SU-DHL-6 (cell line): ENCODE results near the gene NRG4.

Experiments
- H2AFZ ChIP-seq: fragments of 200-600 bp; sonication (generic); 2 replicates; pipeline ENCODE4 v1.6.1; 2014; ENCODE audit warnings: low read depth, mild to moderate bottlenecking, moderate library complexity, mixed read lengths, antibody characterized with exemption, low read length; ENCODE audit not compliant: severe bottlenecking
- H3F3A ChIP-seq: fragments of 200-600 bp; shearing (Covaris generic); 2 replicates; pipeline ENCODE4 v1.6.0; 2016; ENCODE audit warnings: antibody characterized with exemption, mild to moderate bottlenecking; ENCODE audit not compliant: insufficient read depth
- H3K27ac ChIP-seq: fragments of 200-600 bp; sonication (generic); 2 replicates; pipeline ENCODE4 v1.5.1; 2016; ENCODE audit warnings: low read depth, mild to moderate bottlenecking, low read length, moderate library complexity, mixed read lengths
- H3K27me3 ChIP-seq: fragments of 200-600 bp; sonication (generic), shearing (Covaris generic); 2 replicates; pipeline ENCODE4 v1.6.0; 2014; ENCODE audit warnings: mild to moderate bottlenecking, low read length
- H3K36me3 ChIP-seq: fragments of 200-600 bp; sonication (generic); 2 replicates; pipeline ENCODE4 v1.6.1; 2014; ENCODE audit warnings: mild to moderate bottlenecking, low read length, mixed read lengths
- H3K4me2 ChIP-seq: fragments of 300-600, 200-600 bp; shearing (Covaris generic), sonication (generic); 2 replicates; pipeline ENCODE4 v1.6.0; 2014; ENCODE audit warnings: low read length, low read depth, mild to moderate bottlenecking; ENCODE audit not compliant: poor library complexity, severe bottlenecking
- H3K4me3 ChIP-seq: fragments of 200-600 bp; sonication (generic); 2 replicates; pipeline ENCODE4 v1.5.1; 2014; ENCODE audit warnings: antibody characterized with exemption, low read length, mild to moderate bottlenecking, mixed read lengths; ENCODE audit not compliant: insufficient read depth, poor library complexity, severe bottlenecking
- H3K79me2 ChIP-seq: fragments of 200-600 bp; sonication (generic); 2 replicates; pipeline ENCODE4 v1.6.1; 2014; ENCODE audit warnings: mild to moderate bottlenecking, low read length, moderate library complexity; ENCODE audit not compliant: insufficient read depth
- H3K9ac ChIP-seq: fragments of 200-600 bp; sonication (generic); 2 replicates; pipeline ENCODE4 v1.7.0; 2014; ENCODE audit warnings: mild to moderate bottlenecking, low read length
- H3K9me2 ChIP-seq: fragments of 200-600 bp; sonication (generic); replicated peaks from 2 replicates; pipeline ENCODE4 v1.6.1; 2014; ENCODE audit warnings: low read length; ENCODE audit not compliant: insufficient read depth
- H3K9me3 ChIP-seq: fragments of 200-600 bp; sonication (generic); 2 replicates; pipeline ENCODE4 v1.6.1; 2014; ENCODE audit warnings: low read length, mixed read lengths; ENCODE audit not compliant: insufficient read depth
- H4K20me1 ChIP-seq: fragments of 200-600 bp; sonication (generic); 2 replicates; pipeline ENCODE4 v1.6.1; 2014; ENCODE audit warnings: low read depth, mild to moderate bottlenecking, antibody characterized with exemption, low read length, moderate library complexity, mixed read lengths
- CTCF ChIP-seq: fragments of 200-600 bp; sonication (generic); IDR thresholded peaks from one replicate; pipeline ENCODE4 v1.5.1; 2017; ENCODE audit warnings: antibody characterized with exemption, mild to moderate bottlenecking, low read length, moderate library complexity; ENCODE audit not compliant: insufficient read depth, poor library complexity, severe bottlenecking
- EZH2phosphoT487 ChIP-seq: fragments of 200-600 bp; sonication (generic), shearing (Covaris generic); conservative IDR thresholded peaks from 2 replicates; pipeline ENCODE4 v1.6.1; 2018; ENCODE audit warnings: mild to moderate bottlenecking, antibody characterized with exemption, low read length, moderate library complexity, mixed read lengths

Gene NRG4

GRCh38 chr15:75943713-75944215 lies 68.5 kb downstream of the NRG4 start:
- no peaks in the 10 kb centered on the region for H3K79me2 ChIP-seq
- no peaks in the 10 kb centered on the region for H3K9me3 ChIP-seq
- no peak overlapping the region for H3K27ac ChIP-seq
- H4K20me1 ChIP-seq = no peaks in the 10 kb centered on the region
- no peaks in the 10 kb centered on the region for H3K27me3 ChIP-seq
- H3K9ac ChIP-seq = no peak overlapping the region
- 0 out of 2 replicates have a peak, but pooled peaks cover 3% of the 10 kb centered on the region for H3F3A ChIP-seq
- no peak overlapping the region for H2AFZ ChIP-seq
- no peak for TF ChIP-seq EZH2phosphoT487
- no peak for TF ChIP-seq CTCF
- no peak overlapping the region for H3K4me2 ChIP-seq
- no peak overlapping the region for H3K4me3 ChIP-seq
- H3K9me2 ChIP-seq = no peaks in the 10 kb centered on the region
- peaks cover 4% of the 10 kb centered on the region; the same call in 1 of the 2 replicates for H3K36me3 ChIP-seq

- no peak overlapping the region for H3K4me2 ChIP-seq
- no peak overlapping the region for H3K27ac ChIP-seq
- H3K9me3 ChIP-seq = no peaks in the 10 kb centered on the region
- no peaks in the 10 kb centered on the region for H3K9me2 ChIP-seq
- peaks cover 9% of the 10 kb centered on the region; the same call in 1 of the 2 replicates for H3K36me3 ChIP-seq
- TF ChIP-seq EZH2phosphoT487 (no peak), CTCF (no peak)
- H3K9ac ChIP-seq = no peak overlapping the region
- no peaks in the 10 kb centered on the region for H3K79me2 ChIP-seq
- no peaks in the 10 kb centered on the region for H4K20me1 ChIP-seq
- no peaks in the 10 kb centered on the region for H3K27me3 ChIP-seq
- H3F3A ChIP-seq = 0 out of 2 replicates have a peak, but pooled peaks cover 3% of the 10 kb centered on the region
- no peak overlapping the region for H3K4me3 ChIP-seq
- H2AFZ ChIP-seq = no peak overlapping the region
Measured at GRCh38 chr15:75943246-75943645, 69.0 kb downstream of the NRG4 start.

DNA sequence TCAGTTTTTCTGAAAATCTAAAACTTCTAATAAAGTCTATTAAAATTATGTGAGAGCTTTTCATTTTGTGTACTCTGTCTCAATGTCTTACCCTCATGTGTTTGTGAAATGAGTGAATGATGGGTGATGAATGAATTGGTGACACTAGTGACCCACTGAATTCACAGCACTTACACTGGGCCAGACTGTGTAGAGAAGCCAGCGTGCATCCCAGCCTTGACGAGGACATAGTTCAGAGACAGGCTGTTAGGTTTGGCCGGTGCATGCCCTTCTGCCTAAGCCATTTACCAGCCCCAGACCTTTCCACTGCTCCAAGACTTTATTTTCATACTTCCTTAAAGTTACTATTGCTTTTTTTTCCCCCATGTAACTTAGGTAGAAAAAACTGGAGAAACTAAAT lies 69.8 kb downstream of the NRG4 start:
- Histone ChIP-seq H3K9ac (no peak overlapping the region), H3K4me2 (no peak overlapping the region), H3K27ac (no peak overlapping the region), H3K36me3 (peaks cover 10% of the 10 kb centered on the region; the same call in 1 of the 2 replicates), H3K4me3 (no peak overlapping the region), H4K20me1 (no peaks in the 10 kb centered on the region), H3K79me2 (no peaks in the 10 kb centered on the region), H2AFZ (no peak overlapping the region), H3K9me2 (no peaks in the 10 kb centered on the region), H3K9me3 (no peaks in the 10 kb centered on the region), H3K27me3 (no peaks in the 10 kb centered on the region), H3F3A (0 out of 2 replicates have a peak, but pooled peaks cover 3% of the 10 kb centered on the region)
- no peak for TF ChIP-seq EZH2phosphoT487
- no peak for TF ChIP-seq CTCF
